H7 (cell line): ENCODE data around the gene LAG3. TPM values are rescaled to one million over a fixed set of nuclear protein-coding genes. Genes with fewer than 3 reads are reported as not detected.
A peak's percentile ranks its signal among the peaks of the same experiment; 100 is the strongest.

Source experiments
- DNase-seq: peaks from one replicate; pipeline ENCODE4 v3.0.0; 2012
- H3K27me3 ChIP-seq: 2 replicates; pipeline ENCODE4 v1.6.0; 2011; ENCODE audit warnings: mild to moderate bottlenecking, low read length; ENCODE audit not compliant: control insufficient read depth, insufficient read depth
- H3K36me3 ChIP-seq: replicated peaks from 2 replicates; pipeline ENCODE4 v1.5.1; 2011; ENCODE audit warnings: low read length; ENCODE audit not compliant: control insufficient read depth, insufficient read depth
- H3K4me3 ChIP-seq: 2 replicates; pipeline ENCODE4 v1.5.1; 2011; ENCODE audit warnings: low read depth, mild to moderate bottlenecking, control low read depth, low read length, moderate library complexity; ENCODE audit not compliant: insufficient read depth
- total RNA-seq: library from RNA; depleted of rRNA; stranded (reverse); fragments of >200 nt; shearing (Covaris generic); gene quantifications from 2 replicates; pipeline ENCODE4 v1.2.3, GENCODE V29; 2014

Gene LAG3
- total RNA-seq, 1 experiment from 2014 or later = 0.35 TPM

DNA sequence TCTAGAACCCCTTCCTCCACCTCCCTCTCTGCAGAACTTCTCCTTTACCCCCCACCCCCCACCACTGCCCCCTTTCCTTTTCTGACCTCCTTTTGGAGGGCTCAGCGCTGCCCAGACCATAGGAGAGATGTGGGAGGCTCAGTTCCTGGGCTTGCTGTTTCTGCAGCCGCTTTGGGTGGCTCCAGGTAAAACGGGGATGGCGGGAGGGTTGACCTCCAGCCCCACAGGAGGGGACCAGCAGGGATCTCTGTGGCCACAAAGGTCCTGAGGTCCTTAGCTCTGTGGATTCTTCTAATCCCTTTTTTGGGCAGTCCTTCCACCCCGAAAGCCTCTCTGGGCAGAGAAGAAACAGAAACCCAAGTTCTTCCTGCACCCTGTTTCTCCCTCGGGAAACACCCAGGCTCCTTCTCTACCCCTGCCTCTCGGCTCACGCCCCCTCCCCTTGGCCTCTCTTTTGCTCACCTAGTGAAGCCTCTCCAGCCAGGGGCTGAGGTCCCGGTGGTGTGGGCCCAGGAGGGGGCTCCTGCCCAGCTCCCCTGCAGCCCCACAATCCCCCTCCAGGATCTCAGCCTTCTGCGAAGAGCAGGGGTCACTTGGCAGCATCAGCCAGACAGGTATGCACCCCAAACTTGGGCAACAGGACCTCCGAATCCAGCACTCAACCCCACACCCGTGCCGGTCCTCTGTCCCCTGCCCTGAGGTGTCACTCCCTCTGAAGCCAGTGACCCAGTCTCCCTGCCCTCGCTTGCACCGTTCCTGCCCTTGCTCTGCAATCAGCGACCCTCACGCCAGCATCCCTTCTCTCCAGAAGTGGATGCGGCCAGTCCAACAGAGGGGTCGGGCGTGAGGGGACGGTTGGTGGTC, 638 bp downstream of the LAG3 start:
- H3K4me3 ChIP-seq = peak overlapping the region; percentile 35
- DNase-seq = peak; percentile 75
- peaks cover 66% of the 10 kb centered on the region for H3K27me3 ChIP-seq
- H3K36me3 ChIP-seq = peaks cover 3% of the 10 kb centered on the region

DNA sequence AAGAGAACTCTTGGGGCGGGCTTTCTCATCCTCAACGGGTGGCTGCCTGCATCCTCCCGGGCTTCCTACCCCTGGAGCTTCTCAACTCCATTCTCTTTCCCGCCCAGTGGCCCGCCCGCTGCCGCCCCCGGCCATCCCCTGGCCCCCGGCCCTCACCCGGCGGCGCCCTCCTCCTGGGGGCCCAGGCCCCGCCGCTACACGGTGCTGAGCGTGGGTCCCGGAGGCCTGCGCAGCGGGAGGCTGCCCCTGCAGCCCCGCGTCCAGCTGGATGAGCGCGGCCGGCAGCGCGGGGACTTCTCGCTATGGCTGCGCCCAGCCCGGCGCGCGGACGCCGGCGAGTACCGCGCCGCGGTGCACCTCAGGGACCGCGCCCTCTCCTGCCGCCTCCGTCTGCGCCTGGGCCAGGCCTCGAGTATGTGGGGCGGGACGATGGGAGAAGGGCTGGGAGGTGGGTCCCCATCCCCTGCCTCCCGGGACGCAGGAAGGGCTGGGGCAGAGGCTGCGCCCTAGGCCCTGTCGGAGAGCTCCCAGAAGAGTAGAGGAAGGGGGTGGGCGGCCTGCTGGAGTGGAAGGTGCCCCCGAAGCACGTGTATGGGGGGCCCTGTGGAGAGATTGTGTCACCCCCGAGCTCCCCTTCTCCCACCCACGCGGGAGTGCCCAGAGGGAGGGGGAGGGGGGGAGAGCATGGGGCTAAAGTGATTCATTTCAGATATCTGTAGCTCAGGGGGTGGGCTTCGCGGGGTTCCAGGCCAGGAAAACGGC, 1.5 kb downstream of the LAG3 start:
- H3K36me3 ChIP-seq = peaks cover 3% of the 10 kb centered on the region
- H3K27me3 ChIP-seq = peaks cover 71% of the 10 kb centered on the region
- peak; percentile 80 for DNase-seq
- H3K4me3 ChIP-seq = peak overlapping the region; percentile 35

DNA sequence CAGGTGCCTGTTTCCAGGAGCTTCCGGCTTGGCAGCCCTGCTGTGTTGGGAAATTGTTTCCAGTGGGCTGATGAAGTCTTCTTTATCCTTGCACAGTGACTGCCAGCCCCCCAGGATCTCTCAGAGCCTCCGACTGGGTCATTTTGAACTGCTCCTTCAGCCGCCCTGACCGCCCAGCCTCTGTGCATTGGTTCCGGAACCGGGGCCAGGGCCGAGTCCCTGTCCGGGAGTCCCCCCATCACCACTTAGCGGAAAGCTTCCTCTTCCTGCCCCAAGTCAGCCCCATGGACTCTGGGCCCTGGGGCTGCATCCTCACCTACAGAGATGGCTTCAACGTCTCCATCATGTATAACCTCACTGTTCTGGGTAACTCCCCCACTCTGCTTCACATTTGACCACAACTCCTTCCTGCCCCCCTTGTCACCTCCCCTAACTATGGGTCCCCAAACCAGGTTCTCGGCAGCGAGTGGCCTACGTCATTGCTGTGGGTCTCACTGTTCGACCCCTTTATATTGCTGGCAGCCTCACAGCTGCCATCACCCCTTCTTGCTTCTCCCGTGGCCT, 2.3 kb downstream of the LAG3 start:
- no peak overlapping the region for H3K4me3 ChIP-seq

DNA sequence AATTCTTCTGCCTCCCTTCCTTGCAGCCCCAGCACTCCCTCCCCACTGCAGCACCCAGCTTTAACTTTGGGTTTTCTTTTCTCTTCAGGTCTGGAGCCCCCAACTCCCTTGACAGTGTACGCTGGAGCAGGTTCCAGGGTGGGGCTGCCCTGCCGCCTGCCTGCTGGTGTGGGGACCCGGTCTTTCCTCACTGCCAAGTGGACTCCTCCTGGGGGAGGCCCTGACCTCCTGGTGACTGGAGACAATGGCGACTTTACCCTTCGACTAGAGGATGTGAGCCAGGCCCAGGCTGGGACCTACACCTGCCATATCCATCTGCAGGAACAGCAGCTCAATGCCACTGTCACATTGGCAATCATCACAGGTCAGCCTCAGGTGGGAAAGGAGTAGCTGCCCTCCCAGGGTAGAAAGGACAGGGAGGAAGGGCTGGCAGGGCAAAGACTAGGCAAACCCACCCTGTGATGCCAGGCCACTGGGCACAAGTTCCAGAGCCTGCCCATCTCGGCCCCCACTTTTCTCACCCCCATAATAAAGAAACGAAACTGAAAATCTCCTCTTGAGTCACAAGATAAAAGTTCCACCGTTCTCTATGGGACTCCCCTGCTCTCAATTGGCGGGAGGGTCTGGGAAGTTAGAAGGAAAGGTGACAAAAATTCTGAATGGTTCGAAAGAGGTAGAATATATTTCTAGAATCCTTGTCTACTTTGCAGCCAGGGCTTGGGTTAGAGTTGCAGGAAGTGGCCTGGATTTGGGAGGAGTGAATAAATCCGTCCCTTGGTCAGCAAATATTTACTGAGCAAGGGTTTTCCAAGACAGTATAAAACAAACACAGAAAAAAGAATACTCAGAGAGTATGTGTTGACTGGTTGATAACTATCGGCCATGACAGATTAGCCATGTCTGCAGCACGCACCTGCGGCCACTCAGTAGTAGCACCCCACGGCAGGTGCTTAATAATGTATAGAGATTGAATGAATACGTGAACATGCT, 3.2 kb downstream of the LAG3 start:
- no peak for DNase-seq
- H3K36me3 ChIP-seq = 0 out of 2 replicates have a peak, but pooled peaks cover 1% of the 10 kb centered on the region
- peaks cover 71% of the 10 kb centered on the region for H3K27me3 ChIP-seq
- H3K4me3 ChIP-seq = no peak overlapping the region

More for the DNA sequence above, 2.3 kb downstream of the LAG3 start:
- H3K27me3 ChIP-seq = peaks cover 71% of the 10 kb centered on the region
- peaks cover 3% of the 10 kb centered on the region; the same call in 1 of the 2 replicates for H3K36me3 ChIP-seq
- peak; percentile 47 for DNase-seq

DNA sequence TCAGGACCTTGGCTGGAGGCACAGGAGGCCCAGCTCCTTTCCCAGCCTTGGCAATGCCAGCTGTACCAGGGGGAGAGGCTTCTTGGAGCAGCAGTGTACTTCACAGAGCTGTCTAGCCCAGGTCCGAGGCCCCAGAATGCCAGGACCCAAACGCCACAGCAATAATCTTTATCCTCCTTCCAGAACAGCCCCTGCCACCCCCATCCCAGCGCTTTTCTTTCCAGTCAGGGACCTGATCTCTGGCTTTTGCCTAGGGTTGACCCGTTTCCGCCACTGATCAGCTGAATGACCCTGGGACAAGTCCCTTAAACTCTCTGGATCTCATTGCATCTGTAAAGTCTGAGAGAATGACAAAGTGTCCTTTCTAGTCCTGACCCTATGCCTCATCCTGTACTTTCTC, 5.1 kb downstream of the LAG3 start:
- no peak overlapping the region for H3K4me3 ChIP-seq
- no peak for DNase-seq
- no peaks in the 10 kb centered on the region for H3K36me3 ChIP-seq
- peaks cover 58% of the 10 kb centered on the region for H3K27me3 ChIP-seq

DNA sequence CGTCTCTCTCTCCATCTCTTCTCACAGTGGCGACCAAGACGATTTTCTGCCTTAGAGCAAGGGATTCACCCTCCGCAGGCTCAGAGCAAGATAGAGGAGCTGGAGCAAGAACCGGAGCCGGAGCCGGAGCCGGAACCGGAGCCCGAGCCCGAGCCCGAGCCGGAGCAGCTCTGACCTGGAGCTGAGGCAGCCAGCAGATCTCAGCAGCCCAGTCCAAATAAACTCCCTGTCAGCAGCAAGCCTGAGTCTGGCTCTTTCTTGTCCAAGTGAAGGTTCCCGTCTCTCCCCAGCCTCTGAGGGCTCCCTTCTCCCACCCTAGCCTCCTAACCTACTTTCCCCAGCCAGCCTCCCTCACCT, 5.9 kb downstream of the LAG3 start:
- Histone ChIP-seq H3K27me3 (peaks cover 50% of the 10 kb centered on the region), H3K4me3 (peak overlapping the region; percentile 43), H3K36me3 (no peaks in the 10 kb centered on the region)
- DNase-seq = peak; percentile 64

DNA sequence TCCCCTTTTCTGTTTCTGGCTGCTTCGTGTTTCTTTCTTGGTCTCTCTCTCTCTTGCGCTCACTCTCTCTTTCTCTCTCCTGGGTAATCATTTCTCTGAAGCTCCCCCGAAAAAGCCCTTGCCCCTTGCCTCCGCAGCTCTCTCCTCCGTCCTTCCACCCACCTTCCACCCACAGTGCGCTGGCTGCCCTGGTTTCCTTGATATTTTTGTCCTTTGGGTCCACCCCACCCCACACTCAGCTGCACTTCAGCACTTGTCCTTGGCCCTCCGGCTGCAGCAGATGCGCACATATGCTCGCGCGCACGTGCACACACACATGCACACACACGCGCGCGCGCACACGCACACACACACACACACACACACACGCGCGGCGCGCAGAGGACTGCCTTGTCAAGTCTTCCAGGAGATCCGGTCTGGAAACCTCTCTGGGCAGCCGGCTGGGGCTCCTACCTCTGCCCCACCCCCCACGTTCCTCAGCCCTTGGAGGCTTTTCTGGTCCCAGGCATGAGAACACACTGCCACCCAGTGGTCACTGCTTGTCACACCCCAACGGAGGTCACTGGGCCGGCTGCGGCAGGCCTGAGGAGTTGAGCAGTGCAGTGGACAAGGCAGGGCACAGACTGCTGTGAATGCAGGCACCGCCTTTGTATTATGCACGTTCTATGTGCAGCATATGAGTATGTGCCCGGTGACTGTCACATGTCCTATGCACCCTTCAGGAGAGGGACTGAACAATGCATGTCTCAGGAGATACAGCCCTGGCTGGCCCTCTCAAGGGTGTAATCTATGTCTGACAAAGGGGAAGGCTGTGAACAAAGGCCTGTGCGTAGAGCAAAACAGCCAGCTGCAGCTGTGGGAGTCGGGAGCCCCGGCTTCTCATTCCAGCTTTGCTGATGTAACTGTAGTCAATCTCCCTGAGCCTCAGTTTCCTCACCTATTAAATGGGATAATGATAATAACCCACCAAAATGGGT, 6.5 kb downstream of the LAG3 start:
- no peaks in the 10 kb centered on the region for H3K36me3 ChIP-seq
- peaks cover 44% of the 10 kb centered on the region for H3K27me3 ChIP-seq
- peak overlapping the region; percentile 43 for H3K4me3 ChIP-seq
- DNase-seq = peak; percentile 94

DNA sequence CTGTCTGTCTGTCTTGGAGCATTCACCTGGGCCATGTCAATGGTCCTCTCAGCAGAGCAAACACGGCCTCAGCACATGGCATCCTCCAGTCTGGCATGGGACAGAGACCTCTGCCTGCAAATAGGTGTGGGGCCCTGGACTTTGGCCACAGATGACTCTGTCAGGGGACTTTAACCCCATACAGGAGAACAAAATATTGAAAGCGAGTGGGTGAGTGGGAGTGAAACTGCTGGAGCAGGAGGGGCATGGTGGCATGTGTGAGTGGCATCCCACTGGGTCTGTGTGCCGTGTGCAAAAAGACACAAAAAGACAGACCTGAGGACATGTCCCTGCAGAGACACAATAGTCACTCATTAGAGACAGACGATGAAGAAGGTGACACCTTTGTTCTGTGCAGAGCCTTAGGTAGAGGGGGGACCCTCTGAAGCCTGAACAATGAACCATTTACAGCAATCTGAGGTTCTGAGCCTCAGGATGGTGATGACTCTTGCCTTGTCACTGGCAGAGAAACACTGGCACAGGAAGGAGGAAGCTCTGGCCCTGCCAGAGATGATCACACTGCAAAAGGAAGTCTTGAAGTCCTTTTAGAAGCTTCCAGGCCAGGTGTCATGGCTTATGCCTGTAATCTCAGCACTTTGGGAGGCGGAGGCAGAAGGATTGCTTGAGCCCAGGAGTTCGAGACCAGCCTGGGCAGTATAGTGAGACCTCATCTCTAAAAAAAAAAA, 7.5 kb downstream of the LAG3 start:
- no peaks in the 10 kb centered on the region for H3K36me3 ChIP-seq
- no peak overlapping the region for H3K4me3 ChIP-seq
- H3K27me3 ChIP-seq = peaks cover 34% of the 10 kb centered on the region
- DNase-seq = no peak

DNA sequence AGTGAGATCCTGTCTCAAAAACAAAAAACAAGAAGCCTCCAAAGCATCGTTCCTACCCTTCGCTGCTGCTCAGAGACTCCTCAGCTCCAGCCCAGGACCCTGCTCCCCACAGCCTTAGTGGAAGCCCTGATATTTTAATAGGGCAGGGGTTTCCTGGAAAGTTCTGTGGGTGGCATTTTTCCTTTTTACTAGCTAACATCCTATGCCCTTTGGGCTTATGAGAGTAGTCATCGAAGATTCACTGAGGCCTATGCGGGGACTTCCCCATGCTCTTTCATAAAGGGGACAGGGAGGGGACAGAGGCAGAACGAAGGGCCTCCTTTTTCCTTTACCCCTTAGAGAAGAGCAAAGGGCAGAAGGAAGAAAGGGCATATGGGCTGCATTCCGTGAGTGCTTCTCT, 8.3 kb downstream of the LAG3 start:
- Histone ChIP-seq H3K4me3 (no peak overlapping the region), H3K36me3 (no peaks in the 10 kb centered on the region), H3K27me3 (peaks cover 27% of the 10 kb centered on the region)
- no peak for DNase-seq

DNA sequence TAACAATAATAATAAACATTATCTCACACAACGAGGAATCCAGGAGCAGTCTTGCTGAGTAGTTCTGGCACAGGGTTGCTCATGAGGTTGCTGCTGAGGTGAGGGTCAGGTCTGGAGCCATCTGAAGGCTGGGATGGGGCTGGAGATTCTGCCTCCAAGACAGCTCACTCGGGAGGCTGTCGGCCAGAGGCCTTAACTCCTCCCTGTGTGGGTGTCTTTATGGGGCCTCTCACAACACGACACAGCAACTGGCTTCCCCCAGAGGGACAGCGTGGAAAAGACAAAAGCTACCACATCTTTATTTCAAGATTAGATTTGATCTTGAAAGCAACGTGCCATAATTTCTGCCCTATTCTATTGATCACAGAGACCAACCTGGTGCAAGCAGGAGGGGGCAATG, 9.8 kb downstream of the LAG3 start:
- H3K36me3 ChIP-seq = no peaks in the 10 kb centered on the region
- no peak for DNase-seq
- H3K4me3 ChIP-seq = no peak overlapping the region
- peaks cover 16% of the 10 kb centered on the region for H3K27me3 ChIP-seq

DNA sequence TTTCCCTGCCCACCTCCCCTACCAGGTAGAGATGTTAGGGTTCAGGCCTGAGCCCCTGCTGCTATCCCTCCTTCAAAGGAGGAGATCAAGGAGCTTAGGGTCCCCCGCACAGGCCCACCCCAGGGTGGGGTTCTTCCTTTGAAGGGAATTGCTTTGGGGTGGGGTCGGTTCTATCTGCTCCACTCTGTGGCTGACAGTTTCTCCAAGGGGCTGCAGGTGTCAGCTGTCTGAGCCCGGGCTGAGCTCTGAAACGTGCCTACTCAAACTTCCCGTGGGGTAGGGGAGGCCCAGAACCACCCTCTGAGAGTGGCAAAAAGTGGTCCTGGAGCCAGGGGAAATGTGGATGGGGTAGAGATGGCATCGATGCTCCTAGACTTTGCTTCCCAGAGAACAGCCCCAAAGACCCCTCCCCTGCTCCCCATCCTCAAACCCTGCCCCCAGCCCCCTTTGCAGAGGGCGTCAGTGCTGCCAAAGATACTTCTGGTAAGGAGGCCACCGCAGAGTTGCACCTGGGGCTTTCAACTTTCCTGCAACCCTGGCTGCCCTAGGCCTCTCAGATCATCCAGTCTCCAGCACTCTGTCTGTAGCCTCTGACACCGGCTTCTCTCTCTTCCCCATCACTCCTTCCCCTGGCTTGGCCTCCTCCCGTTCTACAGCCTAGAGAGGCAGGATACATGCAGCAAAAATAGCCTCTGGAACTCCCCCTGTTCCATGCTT, 10.7 kb downstream of the LAG3 start:
- H3K27me3 ChIP-seq = peaks cover 7% of the 10 kb centered on the region
- H3K36me3 ChIP-seq = no peaks in the 10 kb centered on the region
- H3K4me3 ChIP-seq = no peak overlapping the region
- DNase-seq = no peak

DNA sequence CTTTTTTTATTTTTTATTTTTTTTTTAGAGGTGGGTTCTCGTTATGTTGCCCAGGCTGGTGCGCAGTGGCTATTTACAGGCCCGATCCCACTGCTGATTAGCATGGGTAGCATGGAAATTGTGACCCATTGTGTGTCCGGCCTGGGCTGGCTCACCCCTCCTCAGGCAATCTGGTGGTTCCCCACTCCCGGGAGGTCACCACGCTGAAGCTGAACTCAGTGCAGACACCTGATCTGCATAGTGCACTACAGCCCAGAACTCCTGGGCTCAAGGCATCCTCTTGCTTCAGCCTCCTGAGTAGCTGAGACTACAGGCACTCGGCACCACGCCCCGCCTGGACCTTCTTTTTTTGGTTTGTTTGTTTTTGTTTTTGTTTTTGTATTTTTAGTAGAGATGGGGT, 11.5 kb downstream of the LAG3 start:
- Histone ChIP-seq H3K36me3 (no peaks in the 10 kb centered on the region), H3K4me3 (no peak overlapping the region), H3K27me3 (no peaks in the 10 kb centered on the region; the same call in 1 of the 2 replicates)
- DNase-seq = no peak
